GM08714 (cell line): Measurements from ENCODE around the gene IRF7.
"Not testable (repeated sequence)": the region's sequence is repeated elsewhere in the genome, so short reads cannot be mapped to it uniquely, and the experiment has no call there.

Experiments
- H3K4me3 ChIP-seq: fragments of 200-500 bp; sonication (Bioruptor generic); 2 replicates; pipeline ENCODE4 v1.5.1; 2014; ENCODE audit warnings: mild to moderate bottlenecking, low read length, inconsistent platforms
- ZNF274 ChIP-seq: IDR thresholded peaks from 2 replicates; pipeline ENCODE4 v1.6.1; 2012; ENCODE audit warnings: mild to moderate bottlenecking, low read depth, low read length

Gene IRF7

GRCh38 chr11:615504-616319 lies at the start of gene IRF7:
TSS of gene IRF7 (minus strand) at chr11:615950. CDS start at chr11:615364, 586 bp downstream.
- TF ChIP-seq ZNF274: no peak
- H3K4me3 ChIP-seq: peak within 1 kb of the TSS; percentile 95

- TF ChIP-seq ZNF274: no peak
- no peak overlapping the region for H3K4me3 ChIP-seq
Observed at GRCh38 chr11:665062-665703, 49.4 kb upstream of the IRF7 start.

GRCh38 chr11:662689-663274 lies 47.0 kb upstream of the IRF7 start:
- H3K4me3 ChIP-seq: no peak overlapping the region
- no peak for TF ChIP-seq ZNF274

- no peak overlapping the region for H3K4me3 ChIP-seq
Observed at GRCh38 chr11:660681-661444, 45.1 kb upstream of the IRF7 start.

GRCh38 chr11:660281-660680 lies 44.5 kb upstream of the IRF7 start:
- no peak for TF ChIP-seq ZNF274
- no peak overlapping the region for H3K4me3 ChIP-seq

More at GRCh38 chr11:660681-661444, 45.1 kb upstream of the IRF7 start:
- no peak for TF ChIP-seq ZNF274

- TF ChIP-seq ZNF274: no peak
- no peak overlapping the region for H3K4me3 ChIP-seq
Observed at GRCh38 chr11:659532-660085, 43.9 kb upstream of the IRF7 start.

- H3K4me3 ChIP-seq: no peak overlapping the region
- no peak for TF ChIP-seq ZNF274
Observed at GRCh38 chr11:657691-658126, 42.0 kb upstream of the IRF7 start.

- no peak for TF ChIP-seq ZNF274
- no peak overlapping the region for H3K4me3 ChIP-seq
Observed at GRCh38 chr11:656866-657265, 41.1 kb upstream of the IRF7 start.

- H3K4me3 ChIP-seq: no peak overlapping the region
- no peak for TF ChIP-seq ZNF274
Observed at GRCh38 chr11:656426-656825, 40.7 kb upstream of the IRF7 start.

GRCh38 chr11:655036-655726 lies 39.4 kb upstream of the IRF7 start:
- no peak for TF ChIP-seq ZNF274

GRCh38 chr11:654444-654843 lies 38.7 kb upstream of the IRF7 start:
- not testable (repeated sequence) for H3K4me3 ChIP-seq

More at GRCh38 chr11:655036-655726, 39.4 kb upstream of the IRF7 start:
- H3K4me3 ChIP-seq: no peak overlapping the region

- no peak for TF ChIP-seq ZNF274
- no peak overlapping the region for H3K4me3 ChIP-seq
Observed at GRCh38 chr11:653837-654236, 38.1 kb upstream of the IRF7 start.

GRCh38 chr11:653136-653535 lies 37.4 kb upstream of the IRF7 start:
- H3K4me3 ChIP-seq: not testable (repeated sequence)
